HCT116 (cell line): ENCODE data around the gene PKNOX2. TPM values are rescaled to one million over a fixed set of nuclear protein-coding genes. Genes with fewer than 3 reads are reported as not detected.
A peak's percentile ranks its signal among the peaks of the same experiment; 100 is the strongest.

Source experiments
- ATAC-seq: fragments of 200-7000 bp; cut with Tn5 transposase; 2 replicates; pipeline ENCODE4 v1.9.1; 2020; ENCODE audit warnings: mild to moderate bottlenecking, moderate library complexity
- Bru-seq: library from RNA; stranded (reverse); fragments of 400-500 nt; gene quantifications from one replicate; lab custom pipeline; 2021; lab: Mats Ljungman, UMichigan
- BruChase-seq, 2 experiments: library from RNA; stranded (reverse); fragments of 400-500 nt; gene quantifications; one replicate each; lab custom pipeline; 2021; lab: Mats Ljungman, UMichigan
- BruUV-seq: library from RNA; stranded (reverse); fragments of 400-500 nt; replicated peaks from 2 replicates; lab custom pipeline; 2021; lab: Mats Ljungman, UMichigan
- CTCF ChIA-PET: fragments of 300-600 bp; sonication (Branson Sonifier 250); formaldehyde crosslinking; loops from one replicate; lab custom pipeline; 2021; ENCODE audit warnings: antibody characterized with exemption; lab: Charles Lee
- POLR2A ChIA-PET: fragments of 300-600, 350-600 bp; sonication (Branson Sonifier 250); formaldehyde crosslinking; loops from one replicate; lab custom pipeline; 2021; ENCODE audit warnings: antibody characterized with exemption; lab: Charles Lee
- RAD21 ChIA-PET, 2 experiments: fragments of 300-600 bp; sonication (Branson Sonifier 250); formaldehyde crosslinking; loops; one replicate each; lab custom pipeline; 2023; ENCODE audit warnings: low total read pairs in 2 of 2; ENCODE audit not compliant: uncharacterized antibody in 2 of 2, unreplicated experiment in 2 of 2, low non-redundant PET in 1 of 2; lab: Charles Lee
- DNase-seq: peaks from one replicate; pipeline ENCODE4 v3.0.0-alpha.2; 2010; ENCODE audit warnings: low read depth, low spot score
- H2AFZ ChIP-seq: fragments of 200-600 bp; shearing (Covaris generic), sonication (generic); 2 replicates; pipeline ENCODE4 v1.6.1; 2017; ENCODE audit warnings: low read depth, mixed run types, mixed read lengths, antibody characterized with exemption, low read length; ENCODE audit not compliant: poor library complexity, severe bottlenecking
- H3K27ac ChIP-seq: 2 replicates; pipeline ENCODE4 v1.5.1; 2012; ENCODE audit warnings: low read depth, low read length
- H3K27me3 ChIP-seq: fragments of 200-600 bp; sonication (generic); 2 replicates; pipeline ENCODE4 v1.6.1; 2016; ENCODE audit warnings: mixed run types, low read length, mixed read lengths; ENCODE audit not compliant: insufficient read depth
- H3K36me3 ChIP-seq, 2 experiments: fragments of 200-500 bp in 1 of 2; fragments of 200-600 bp in 1 of 2; sonication (Bioruptor generic) in 1 of 2; sonication (generic) in 1 of 2; 2 replicates each; pipeline versions ENCODE4 v1.5.1 to v1.6.1; 2014 to 2016; ENCODE audit warnings: low read length in 2 of 2, inconsistent platforms in 1 of 2, mixed read lengths in 1 of 2, mixed run types in 1 of 2; ENCODE audit not compliant: insufficient read depth in 2 of 2, control insufficient read depth in 1 of 2
- H3K4me1 ChIP-seq, 2 experiments: fragments of 200-600 bp in 1 of 2; sonication (generic) in 1 of 2; 2 replicates each; pipeline versions ENCODE4 v1.5.1 to v1.6.1; 2012 to 2017; ENCODE audit warnings: low read length in 2 of 2, inconsistent platforms in 1 of 2, mild to moderate bottlenecking in 1 of 2, mixed read lengths in 1 of 2, mixed run types in 1 of 2, moderate library complexity in 1 of 2; ENCODE audit not compliant: insufficient read depth in 2 of 2, control insufficient read depth in 1 of 2
- H3K4me2 ChIP-seq: fragments of 200-600 bp; sonication (generic); 2 replicates; pipeline ENCODE4 v1.6.1; 2017; ENCODE audit warnings: mixed run types, low read length, mixed read lengths
- H3K4me3 ChIP-seq, 2 experiments: fragments of 200-600 bp in 1 of 2; sonication (generic) in 1 of 2; replicated peaks in 1 of 2; 2 replicates each; pipeline ENCODE4 v1.5.1; 2011 to 2016; ENCODE audit warnings: low read length in 2 of 2, control low read depth in 1 of 2, low read depth in 1 of 2, mild to moderate bottlenecking in 1 of 2, mixed read lengths in 1 of 2, mixed run types in 1 of 2
- H3K79me2 ChIP-seq: fragments of 200-600 bp; sonication (generic); 2 replicates; pipeline ENCODE4 v1.6.1; 2017; ENCODE audit warnings: mild to moderate bottlenecking, mixed run types, low read length, moderate library complexity, mixed read lengths; ENCODE audit not compliant: insufficient read depth
- H3K9ac ChIP-seq: fragments of 200-600 bp; sonication (generic); 2 replicates; pipeline ENCODE4 v1.6.1; 2016; ENCODE audit warnings: low read length, mixed read lengths
- H3K9me2 ChIP-seq: fragments of 200-600 bp; sonication (generic), shearing (Covaris generic); 2 replicates; pipeline ENCODE4 v1.6.1; 2017; ENCODE audit warnings: mixed run types, mild to moderate bottlenecking, moderate library complexity; ENCODE audit not compliant: insufficient read depth
- H3K9me3 ChIP-seq, 2 experiments: fragments of 200-500 bp in 1 of 2; fragments of 200-600 bp in 1 of 2; sonication (Bioruptor generic) in 1 of 2; sonication (generic) in 1 of 2; 2 replicates each; pipeline ENCODE4 v1.6.1; 2014 to 2017; ENCODE audit warnings: low read length in 2 of 2, mixed read lengths in 2 of 2, inconsistent platforms in 1 of 2, low read depth in 1 of 2, mild to moderate bottlenecking in 1 of 2, mixed run types in 1 of 2, moderate library complexity in 1 of 2; ENCODE audit not compliant: control insufficient read depth in 1 of 2, insufficient read depth in 1 of 2
- H4K20me1 ChIP-seq: fragments of 200-600 bp; sonication (generic), shearing (Covaris generic); 2 replicates; pipeline ENCODE4 v1.6.1; 2017; ENCODE audit warnings: mixed run types, mild to moderate bottlenecking, moderate library complexity; ENCODE audit not compliant: insufficient read depth
- ZNF274 ChIP-seq: fragments of 200-500 bp; sonication (Bioruptor generic); IDR thresholded peaks from 2 replicates; pipeline ENCODE4 v1.6.1; 2014; ENCODE audit warnings: mild to moderate bottlenecking, low read depth, low read length, inconsistent platforms
- intact Hi-C: fragments of 100-400 bp; cut with micrococcal nuclease; formaldehyde crosslinking; loops from 2 replicates; pipeline ENCODE4 v1.10.0; 2022
- long read RNA-seq: library from polyadenylated mRNA; unstranded; transcript quantifications from one replicate; pipeline ENCODE4 v2.0.0, GENCODE V29; 2021; ENCODE audit not compliant: unreplicated experiment
- polyA plus RNA-seq: library from polyadenylated mRNA; unstranded; fragments of >200 nt; gene quantifications from 2 replicates; pipeline ENCODE4 v1.2.1, GENCODE V29; 2012; ENCODE audit warnings: missing spikeins
- total RNA-seq: library from RNA; stranded (reverse); gene quantifications from one replicate; pipeline ENCODE4 v1.2.1, GENCODE V29; 2021; ENCODE audit not compliant: unreplicated experiment
- TF ChIP-seq, protein P1 (sequence below), 3 experiments: fragments of 200-600 bp in 1 of 3; sonication (generic) in 1 of 3; IDR thresholded peaks in 2 of 3; conservative IDR thresholded peaks in 1 of 3; 2 replicates each; pipeline ENCODE4 v1.5.1; 2012 to 2017; ENCODE audit warnings: low read depth in 2 of 3, low read length in 2 of 3, antibody characterized with exemption in 1 of 3, borderline replicate concordance in 1 of 3, control low read depth in 1 of 3, mild to moderate bottlenecking in 1 of 3, mixed read lengths in 1 of 3, mixed run types in 1 of 3, moderate library complexity in 1 of 3; ENCODE audit not compliant: insufficient read depth in 1 of 3

PKNOX2 gene, protein sequence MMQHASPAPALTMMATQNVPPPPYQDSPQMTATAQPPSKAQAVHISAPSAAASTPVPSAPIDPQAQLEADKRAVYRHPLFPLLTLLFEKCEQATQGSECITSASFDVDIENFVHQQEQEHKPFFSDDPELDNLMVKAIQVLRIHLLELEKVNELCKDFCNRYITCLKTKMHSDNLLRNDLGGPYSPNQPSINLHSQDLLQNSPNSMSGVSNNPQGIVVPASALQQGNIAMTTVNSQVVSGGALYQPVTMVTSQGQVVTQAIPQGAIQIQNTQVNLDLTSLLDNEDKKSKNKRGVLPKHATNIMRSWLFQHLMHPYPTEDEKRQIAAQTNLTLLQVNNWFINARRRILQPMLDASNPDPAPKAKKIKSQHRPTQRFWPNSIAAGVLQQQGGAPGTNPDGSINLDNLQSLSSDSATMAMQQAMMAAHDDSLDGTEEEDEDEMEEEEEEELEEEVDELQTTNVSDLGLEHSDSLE
- total RNA-seq (0.20 TPM), Bru-seq, nascent RNA (percentile 5 among the genes with signal in this experiment), BruChase-seq, experiment 1, labeled RNA remaining after a 6-hour chase (percentile 4 among the genes with signal in this experiment), BruChase-seq, experiment 2, labeled RNA remaining after a 2-hour chase (percentile 7 among the genes with signal in this experiment)
- 0.02 and 0.05 TPM in 2 replicates for polyA plus RNA-seq
- long read RNA-seq, result 0 reads

DNA sequence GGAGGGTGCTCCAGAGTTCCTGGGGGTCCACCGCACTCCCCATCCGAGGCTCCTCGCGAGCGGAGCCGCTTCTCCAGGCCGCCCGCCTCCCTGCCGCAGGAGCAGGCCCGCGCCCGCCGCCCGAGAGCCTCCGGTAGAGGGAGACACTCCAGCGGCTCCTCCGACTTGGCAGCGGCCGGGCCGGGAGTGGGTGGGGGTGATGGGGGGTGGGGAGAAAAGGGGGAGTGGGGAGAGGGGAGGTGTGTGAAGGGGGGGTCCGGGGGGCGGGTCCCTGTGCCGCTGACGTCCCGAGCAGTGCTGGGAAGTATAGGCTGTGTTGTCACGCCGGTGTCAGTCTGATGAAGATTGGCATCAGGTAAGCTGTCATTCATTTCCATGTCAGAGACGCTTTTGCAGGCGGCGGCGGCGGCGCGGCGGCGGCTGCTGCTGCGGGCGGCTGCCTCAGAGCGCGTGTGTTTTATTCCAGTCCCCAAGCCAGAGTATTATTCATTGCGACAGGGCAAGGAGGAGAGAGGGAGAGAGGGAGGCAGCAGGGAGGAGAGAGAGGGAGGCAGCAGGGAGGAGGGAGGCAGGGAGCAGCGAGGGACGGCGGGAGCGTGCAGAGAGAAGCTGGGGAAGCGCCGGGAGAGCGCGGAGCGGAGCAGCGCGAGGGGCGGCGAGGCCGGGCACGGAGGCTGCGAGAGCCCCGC lies at the start of gene PKNOX2:
TSS of gene PKNOX2 (plus strand) at position 330 of the 689 bp plus-strand sequence. CDS start 186,555 bp downstream, outside the sequence.
- Histone ChIP-seq H3K79me2 (no peaks in the 10 kb centered on the region), H3K9me2 (no peaks in the 10 kb centered on the region), H3K36me3 (no peaks in the 10 kb centered on the region), H2AFZ (peak within 1 kb of the TSS; percentile 35), H3K9ac (no peak within 1 kb of the TSS), H3K9me3 (no peaks in the 10 kb centered on the region), H4K20me1 (no peaks in the 10 kb centered on the region), H3K4me2 (peak within 1 kb of the TSS; percentile 48), H3K27ac (no peak within 1 kb of the TSS), H3K4me1 (no peaks in the 10 kb centered on the region), H3K4me3 (peak within 1 kb of the TSS in 1 of 2 experiments; percentile 11; a peak in 1 of 4 replicates), H3K27me3 (no peaks in the 10 kb centered on the region)
- intact Hi-C loops, result loop anchor here (5.0 kb wide), 1 partner anchor 183 kb away; no protein-coding TSS in a partner anchor
- RAD21 ChIA-PET, result no interaction called here
- peak; percentile 89 for ATAC-seq
- TF ChIP-seq, protein P1, sequence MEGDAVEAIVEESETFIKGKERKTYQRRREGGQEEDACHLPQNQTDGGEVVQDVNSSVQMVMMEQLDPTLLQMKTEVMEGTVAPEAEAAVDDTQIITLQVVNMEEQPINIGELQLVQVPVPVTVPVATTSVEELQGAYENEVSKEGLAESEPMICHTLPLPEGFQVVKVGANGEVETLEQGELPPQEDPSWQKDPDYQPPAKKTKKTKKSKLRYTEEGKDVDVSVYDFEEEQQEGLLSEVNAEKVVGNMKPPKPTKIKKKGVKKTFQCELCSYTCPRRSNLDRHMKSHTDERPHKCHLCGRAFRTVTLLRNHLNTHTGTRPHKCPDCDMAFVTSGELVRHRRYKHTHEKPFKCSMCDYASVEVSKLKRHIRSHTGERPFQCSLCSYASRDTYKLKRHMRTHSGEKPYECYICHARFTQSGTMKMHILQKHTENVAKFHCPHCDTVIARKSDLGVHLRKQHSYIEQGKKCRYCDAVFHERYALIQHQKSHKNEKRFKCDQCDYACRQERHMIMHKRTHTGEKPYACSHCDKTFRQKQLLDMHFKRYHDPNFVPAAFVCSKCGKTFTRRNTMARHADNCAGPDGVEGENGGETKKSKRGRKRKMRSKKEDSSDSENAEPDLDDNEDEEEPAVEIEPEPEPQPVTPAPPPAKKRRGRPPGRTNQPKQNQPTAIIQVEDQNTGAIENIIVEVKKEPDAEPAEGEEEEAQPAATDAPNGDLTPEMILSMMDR (IDR thresholded peaks at IDR 0.05 in 2 of 3, conservative IDR thresholded peaks at IDR 0.05 in 1 of 3; ENCODE audit: borderline replicate concordance in 1 of 3, insufficient read depth in 1 of 3, low read depth in 2 of 3, low read length in 2 of 3), result peak; percentile 18 to 42 (median 26); a peak in 4 of 6 replicates
- no peak for TF ChIP-seq ZNF274
- DNase-seq, result peak; percentile 3
- CTCF ChIA-PET, result no interaction called here
- BruUV-seq, result no TSS peak
- POLR2A ChIA-PET, result no interaction called here
